PFSK-1 (cell line): Measurements from ENCODE around the gene GOLGB1.

ENCODE experiments used
- FOXP2 ChIP-seq: optimal IDR thresholded peaks from 2 replicates; pipeline ENCODE3; 2011; ENCODE audit warnings: borderline replicate concordance, control low read depth, inconsistent platforms; ENCODE audit not compliant: insufficient read depth; ENCODE audit errors: extremely low read length, extremely low read depth
- POLR2AphosphoS5 ChIP-seq: IDR thresholded peaks from 2 replicates; pipeline ENCODE4 v1.6.1; 2012; ENCODE audit warnings: low read depth, mild to moderate bottlenecking, control low read depth, low read length, moderate library complexity
- REST ChIP-seq, 2 experiments: IDR thresholded peaks; 2 replicates each; pipeline versions ENCODE4 v1.6.1 to v1.8.0; 2011 to 2012; ENCODE audit warnings: low read depth in 2 of 2, low read length in 2 of 2, control low read depth in 1 of 2, inconsistent platforms in 1 of 2, mild to moderate bottlenecking in 1 of 2, moderate library complexity in 1 of 2; ENCODE audit not compliant: insufficient read depth in 1 of 2
- SIN3A ChIP-seq: IDR thresholded peaks from 2 replicates; pipeline ENCODE4 v1.6.1; 2012; ENCODE audit warnings: mild to moderate bottlenecking, low read length, moderate library complexity, borderline replicate concordance; ENCODE audit not compliant: insufficient read depth
- TAF1 ChIP-seq: IDR thresholded peaks from 2 replicates; pipeline ENCODE4 v1.6.1; 2012; ENCODE audit warnings: low read length, control low read depth, borderline replicate concordance; ENCODE audit not compliant: insufficient read depth

The GOLGB1 gene

GRCh38 chr3:121626495-121626894 lies 123.0 kb downstream of the GOLGB1 start:
- TF ChIP-seq SIN3A (no peak), TAF1 (no peak), POLR2AphosphoS5 (no peak), FOXP2 (no peak)

- TF ChIP-seq FOXP2 (no peak), TAF1 (no peak), POLR2AphosphoS5 (no peak), REST (IDR thresholded peaks at IDR 0.05; ENCODE audit: insufficient read depth in 1 of 2, low read depth in 2 of 2, low read length in 2 of 2) (no peak), SIN3A (no peak)
Observed at GRCh38 chr3:121624147-121624899, 125.2 kb downstream of the GOLGB1 start.

DNA sequence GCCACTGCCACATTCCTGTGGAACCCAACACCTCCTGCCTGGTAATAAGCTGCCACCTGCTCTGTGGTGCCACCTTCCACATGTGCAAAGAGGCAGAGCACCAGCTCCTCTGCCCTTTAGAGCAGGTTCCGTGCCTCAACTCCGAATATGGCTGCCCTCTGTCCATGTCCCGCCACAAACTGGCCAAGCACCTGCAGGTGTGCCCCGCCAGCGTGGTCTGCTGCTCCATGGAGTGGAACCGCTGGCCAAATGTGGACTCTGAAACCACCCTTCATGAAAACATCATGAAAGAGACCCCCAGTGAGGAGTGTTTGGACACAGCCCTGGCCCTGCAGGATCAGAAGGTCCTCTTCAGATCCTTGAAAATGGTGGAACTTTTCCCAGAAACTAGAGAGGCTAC lies 128.1 kb downstream of the GOLGB1 start:
- TF ChIP-seq SIN3A (no peak), FOXP2 (no peak), POLR2AphosphoS5 (no peak), TAF1 (no peak), REST (IDR thresholded peaks at IDR 0.05; ENCODE audit: insufficient read depth in 1 of 2, low read depth in 2 of 2, low read length in 2 of 2) (no peak)

- no peak for TF ChIP-seq POLR2AphosphoS5
- TF ChIP-seq REST (IDR thresholded peaks at IDR 0.05; ENCODE audit: insufficient read depth in 1 of 2, low read depth in 2 of 2, low read length in 2 of 2): no peak
- TF ChIP-seq SIN3A: no peak
- no peak for TF ChIP-seq TAF1
- TF ChIP-seq FOXP2: no peak
Observed at GRCh38 chr3:121619691-121620090, 129.8 kb downstream of the GOLGB1 start.
